A549 treated with AZD9567 at 1 μM for 4 hours (cell line): Measurements from ENCODE around the gene MAN2C1. TPM values are rescaled to one million over a fixed set of nuclear protein-coding genes. Genes with fewer than 3 reads are reported as not detected.

Source experiments
- total RNA-seq: library from RNA; stranded (reverse); fragments of 200-300 nt; extraction: Qiagen RNA extraction; gene quantifications from 5 replicates; pipeline ENCODE4 v1.2.3, GENCODE V29; 2022; ENCODE audit not compliant: insufficient read depth

Gene MAN2C1
- 53.0 to 105 TPM (median 93.9 TPM) in 5 replicates for total RNA-seq

DNA sequence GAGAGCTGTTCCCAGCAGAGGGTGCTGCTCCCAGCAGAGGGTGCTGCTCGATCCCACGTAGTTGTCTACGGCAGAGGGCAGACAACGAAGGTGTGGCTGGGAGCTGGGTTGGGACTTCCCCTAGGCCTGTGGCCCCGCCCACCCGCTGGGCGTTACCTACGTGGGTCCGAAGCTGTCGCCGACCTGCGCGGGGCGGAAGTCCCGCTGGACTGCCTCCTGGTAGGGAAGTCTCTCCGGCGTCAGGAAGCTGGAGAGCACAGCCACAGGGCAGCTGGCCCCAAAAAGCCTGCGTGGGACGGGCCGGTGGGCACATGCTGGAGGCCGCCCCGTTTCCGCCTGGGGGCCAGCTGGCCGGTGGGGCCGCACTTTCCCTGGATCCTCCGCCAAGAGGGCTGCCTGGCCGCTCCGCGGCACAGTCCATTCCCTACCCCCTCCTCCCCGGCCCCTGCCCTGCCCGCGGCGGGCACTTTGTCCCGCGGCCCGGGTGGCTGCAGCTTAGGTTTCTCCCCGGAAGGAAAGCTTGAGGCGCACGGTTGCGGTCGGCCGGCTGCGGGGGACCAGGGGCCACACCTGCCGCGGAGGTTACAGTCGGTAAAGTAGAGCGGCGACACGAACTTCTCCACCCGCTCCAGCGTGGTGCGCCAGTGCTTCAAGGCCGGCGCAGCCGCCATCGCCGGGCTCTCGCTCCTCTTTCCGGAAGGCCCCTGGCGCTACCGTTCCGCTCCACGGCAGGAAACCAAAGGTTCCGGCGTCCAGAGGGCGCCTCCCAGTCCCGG lies at the start of gene MAN2C1:
TSS of gene MAN2C1 (minus strand) at position 695 of the 776 bp plus-strand sequence. CDS start at position 671, 24 bp downstream.

DNA sequence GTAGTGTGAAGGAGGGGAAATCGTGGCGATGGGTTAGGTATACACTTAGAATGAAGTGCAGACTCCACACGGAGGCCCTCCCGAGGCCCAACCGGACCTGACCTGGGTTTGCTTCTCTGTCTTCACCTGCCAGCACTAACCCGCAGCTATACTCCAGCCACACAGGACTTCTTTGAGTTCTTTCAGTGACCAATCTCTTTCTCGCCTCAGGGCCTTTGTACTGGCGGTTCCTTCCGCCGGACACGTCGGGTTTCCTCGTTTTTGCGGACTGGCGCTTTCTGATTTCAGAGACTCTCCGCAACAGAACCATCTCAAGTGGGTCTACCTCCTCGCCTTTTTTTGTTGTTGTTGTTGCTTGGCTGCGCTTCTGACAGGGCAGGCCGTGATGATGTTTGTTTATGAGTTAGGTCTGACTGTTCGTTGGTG lies 21.6 kb downstream of the MAN2C1 start, which contains the start of gene NEIL1:
TSS of gene NEIL1 (plus strand) at position 244 of the 426 bp plus-strand sequence. CDS start 1,867 bp downstream, outside the sequence.

DNA sequence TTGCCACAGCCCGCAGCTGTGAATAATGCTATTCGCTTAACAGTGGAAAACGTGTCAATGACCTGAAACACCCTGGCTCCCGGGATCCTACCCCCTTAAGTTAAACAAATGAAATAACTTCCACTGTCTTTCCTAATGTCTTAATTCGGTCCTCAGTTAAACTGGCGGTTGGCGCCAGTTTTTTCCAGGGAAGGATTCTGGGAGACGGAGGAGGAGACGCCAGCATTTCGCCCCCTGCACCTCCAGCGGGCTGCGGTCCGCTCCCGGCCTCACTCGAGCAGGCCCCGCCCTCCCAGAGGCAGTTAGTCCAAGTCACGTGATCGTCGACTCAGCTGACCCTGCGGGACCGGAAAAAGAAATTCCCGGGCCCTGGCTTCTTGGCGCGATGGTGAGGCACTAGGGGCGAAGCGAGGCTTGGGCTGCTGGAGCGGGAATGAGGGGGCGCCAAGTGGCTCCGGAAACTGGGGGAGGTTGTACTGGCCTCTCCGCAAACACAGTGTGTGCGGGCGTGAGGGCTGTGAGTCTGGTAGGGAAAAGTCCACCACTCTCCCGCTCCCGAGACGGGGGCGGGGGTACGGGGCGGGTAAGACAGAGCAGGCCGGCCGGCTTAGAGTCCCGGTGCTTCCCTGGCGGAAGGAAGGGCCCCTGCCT lies 32.6 kb downstream of the MAN2C1 start, which contains the start of gene COMMD4:
TSS of gene COMMD4 (plus strand) at position 359 of the 651 bp plus-strand sequence. CDS start at position 386, 27 bp downstream.

Other genes with a start within 250 kb of the MAN2C1 start
- gene C15orf39, start 166.7 kb downstream of the MAN2C1 start, total RNA-seq: 29.5 to 40.2 TPM (median 33.6 TPM) in 5 replicates
- 0.03 TPM in 1 of 5 replicates, not detected in the others for gene GOLGA6C, start 110.3 kb downstream of the MAN2C1 start, total RNA-seq
- gene GOLGA6D, start 85.8 kb downstream of the MAN2C1 start, total RNA-seq: 0.03 to 0.05 TPM (median 0.03 TPM) in 3 of 5 replicates, not detected in the others
- 178 to 189 TPM (median 188 TPM) in 5 replicates for gene COMMD4, start 32.5 kb downstream of the MAN2C1 start, total RNA-seq
- 1.3 to 7.2 TPM (median 2.2 TPM) in 5 replicates for gene NEIL1, start 21.6 kb downstream of the MAN2C1 start, total RNA-seq
- gene SIN3A, start 83.1 kb upstream of the MAN2C1 start, total RNA-seq: 24.7 to 36.4 TPM (median 30.4 TPM) in 5 replicates
- 38.2 to 48.3 TPM (median 43.8 TPM) in 5 replicates for gene PTPN9, start 210.7 kb upstream of the MAN2C1 start, total RNA-seq